ENCODE data around the gene CACNG7.

CACNG7 gene

DNA sequence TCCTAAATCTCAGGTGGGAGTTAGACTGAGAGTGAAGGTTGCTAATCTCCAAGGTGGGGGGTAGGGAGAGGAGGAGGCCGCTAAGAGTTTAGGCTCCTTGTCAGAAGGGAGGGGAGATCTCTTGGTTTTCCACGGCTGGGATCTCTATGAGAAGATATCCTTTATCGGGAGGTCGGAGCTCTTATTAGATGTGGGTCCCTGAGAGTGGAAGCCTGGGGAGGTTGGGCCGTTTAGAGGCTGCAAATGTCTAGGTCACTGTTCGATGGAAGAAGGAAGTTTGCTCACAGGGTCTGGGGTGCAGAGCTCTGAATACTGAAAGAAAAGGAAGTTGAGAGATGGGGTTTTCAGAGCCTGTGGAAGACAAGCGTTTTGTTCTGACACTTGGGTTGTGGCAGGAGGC lies 37.6 kb upstream of the CACNG7 start:
- peaks cover 4% of the 10 kb centered on the region for H3K27me3 Mint-ChIP-seq (ENCODE audit: low read depth, poor library complexity)

DNA sequence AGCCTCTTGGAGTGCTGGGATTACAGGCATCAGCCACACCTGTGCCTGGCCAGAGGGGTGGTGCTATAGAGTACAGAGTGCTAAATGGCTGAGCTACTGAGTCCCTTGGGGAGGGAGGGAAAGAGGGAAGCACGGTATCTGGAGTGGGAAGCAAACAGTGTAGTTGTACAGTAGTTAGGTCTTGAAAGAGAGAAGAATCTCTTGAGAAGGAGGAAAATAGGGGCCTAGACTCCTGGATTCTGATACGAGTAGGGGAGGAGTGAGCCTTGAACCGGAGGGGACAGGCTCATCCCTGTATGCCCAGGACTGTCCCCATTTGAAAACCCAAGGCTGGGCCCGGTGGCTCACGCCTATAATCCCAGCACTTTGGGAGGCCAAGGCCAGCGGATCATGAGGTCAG lies 36.3 kb upstream of the CACNG7 start:
- peaks cover 60% of the 10 kb centered on the region for H3K4me1 Mint-ChIP-seq
- peaks cover 53% of the 10 kb centered on the region for H3K36me3 Mint-ChIP-seq (ENCODE audit: low read depth)
- H3K9me3 Mint-ChIP-seq, result no peaks in the 10 kb centered on the region
- DNase-seq, result no peak
- peak overlapping the region; percentile 65 for H3K27ac Mint-ChIP-seq
- no peak overlapping the region for H3K4me3 Mint-ChIP-seq
- TF ChIP-seq, protein P1, sequence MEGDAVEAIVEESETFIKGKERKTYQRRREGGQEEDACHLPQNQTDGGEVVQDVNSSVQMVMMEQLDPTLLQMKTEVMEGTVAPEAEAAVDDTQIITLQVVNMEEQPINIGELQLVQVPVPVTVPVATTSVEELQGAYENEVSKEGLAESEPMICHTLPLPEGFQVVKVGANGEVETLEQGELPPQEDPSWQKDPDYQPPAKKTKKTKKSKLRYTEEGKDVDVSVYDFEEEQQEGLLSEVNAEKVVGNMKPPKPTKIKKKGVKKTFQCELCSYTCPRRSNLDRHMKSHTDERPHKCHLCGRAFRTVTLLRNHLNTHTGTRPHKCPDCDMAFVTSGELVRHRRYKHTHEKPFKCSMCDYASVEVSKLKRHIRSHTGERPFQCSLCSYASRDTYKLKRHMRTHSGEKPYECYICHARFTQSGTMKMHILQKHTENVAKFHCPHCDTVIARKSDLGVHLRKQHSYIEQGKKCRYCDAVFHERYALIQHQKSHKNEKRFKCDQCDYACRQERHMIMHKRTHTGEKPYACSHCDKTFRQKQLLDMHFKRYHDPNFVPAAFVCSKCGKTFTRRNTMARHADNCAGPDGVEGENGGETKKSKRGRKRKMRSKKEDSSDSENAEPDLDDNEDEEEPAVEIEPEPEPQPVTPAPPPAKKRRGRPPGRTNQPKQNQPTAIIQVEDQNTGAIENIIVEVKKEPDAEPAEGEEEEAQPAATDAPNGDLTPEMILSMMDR (IDR thresholded peaks at IDR 0.05), result no peak
- peaks cover 4% of the 10 kb centered on the region for H3K27me3 Mint-ChIP-seq (ENCODE audit: low read depth, poor library complexity)

More for the DNA sequence above, 37.6 kb upstream of the CACNG7 start:
- TF ChIP-seq, protein P1 (IDR thresholded peaks at IDR 0.05), result no peak
- Mint-ChIP-seq H3K4me1 (peaks cover 47% of the 10 kb centered on the region), H3K36me3 (ENCODE audit: low read depth) (peaks cover 45% of the 10 kb centered on the region), H3K27ac (peak overlapping the region; percentile 86), H3K4me3 (peak overlapping the region; percentile 79), H3K9me3 (no peaks in the 10 kb centered on the region)
- DNase-seq, result no peak

DNA sequence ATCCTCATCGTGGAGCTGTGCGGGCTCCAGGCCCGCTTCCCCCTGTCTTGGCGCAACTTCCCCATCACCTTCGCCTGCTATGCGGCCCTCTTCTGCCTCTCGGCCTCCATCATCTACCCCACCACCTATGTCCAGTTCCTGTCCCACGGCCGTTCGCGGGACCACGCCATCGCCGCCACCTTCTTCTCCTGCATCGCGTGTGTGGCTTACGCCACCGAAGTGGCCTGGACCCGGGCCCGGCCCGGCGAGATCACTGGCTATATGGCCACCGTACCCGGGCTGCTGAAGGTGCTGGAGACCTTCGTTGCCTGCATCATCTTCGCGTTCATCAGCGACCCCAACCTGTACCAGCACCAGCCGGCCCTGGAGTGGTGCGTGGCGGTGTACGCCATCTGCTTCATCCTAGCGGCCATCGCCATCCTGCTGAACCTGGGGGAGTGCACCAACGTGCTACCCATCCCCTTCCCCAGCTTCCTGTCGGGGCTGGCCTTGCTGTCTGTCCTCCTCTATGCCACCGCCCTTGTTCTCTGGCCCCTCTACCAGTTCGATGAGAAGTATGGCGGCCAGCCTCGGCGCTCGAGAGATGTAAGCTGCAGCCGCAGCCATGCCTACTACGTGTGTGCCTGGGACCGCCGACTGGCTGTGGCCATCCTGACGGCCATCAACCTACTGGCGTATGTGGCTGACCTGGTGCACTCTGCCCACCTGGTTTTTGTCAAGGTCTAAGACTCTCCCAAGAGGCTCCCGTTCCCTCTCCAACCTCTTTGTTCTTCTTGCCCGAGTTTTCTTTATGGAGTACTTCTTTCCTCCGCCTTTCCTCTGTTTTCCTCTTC lies 35.1 kb upstream of the CACNG7 start:
- no peak for DNase-seq
- peaks cover 64% of the 10 kb centered on the region for H3K4me1 Mint-ChIP-seq
- no peaks in the 10 kb centered on the region for H3K9me3 Mint-ChIP-seq
- TF ChIP-seq, protein P1 (IDR thresholded peaks at IDR 0.05), result no peak
- peak overlapping the region; percentile 36 for H3K4me3 Mint-ChIP-seq
- H3K36me3 Mint-ChIP-seq (ENCODE audit: low read depth), result peaks cover 53% of the 10 kb centered on the region
- peak overlapping the region; percentile 11 for H3K27ac Mint-ChIP-seq
- H3K27me3 Mint-ChIP-seq (ENCODE audit: low read depth, poor library complexity), result peaks cover 4% of the 10 kb centered on the region

DNA sequence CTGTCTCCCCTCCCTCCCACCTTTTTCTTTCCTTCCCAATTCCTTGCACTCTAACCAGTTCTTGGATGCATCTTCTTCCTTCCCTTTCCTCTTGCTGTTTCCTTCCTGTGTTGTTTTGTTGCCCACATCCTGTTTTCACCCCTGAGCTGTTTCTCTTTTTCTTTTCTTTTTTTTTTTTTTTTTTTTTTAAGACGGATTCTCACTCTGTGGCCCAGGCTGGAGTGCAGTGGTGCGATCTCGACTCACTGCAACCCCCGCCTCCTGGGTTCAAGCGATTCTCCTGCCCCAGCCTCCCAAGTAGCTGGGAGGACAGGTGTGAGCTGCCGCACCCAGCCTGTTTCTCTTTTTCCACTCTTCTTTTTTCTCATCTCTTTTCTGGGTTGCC lies 34.5 kb upstream of the CACNG7 start:
- H3K9me3 Mint-ChIP-seq, result no peaks in the 10 kb centered on the region
- H3K27ac Mint-ChIP-seq, result peak overlapping the region; percentile 11

DNA sequence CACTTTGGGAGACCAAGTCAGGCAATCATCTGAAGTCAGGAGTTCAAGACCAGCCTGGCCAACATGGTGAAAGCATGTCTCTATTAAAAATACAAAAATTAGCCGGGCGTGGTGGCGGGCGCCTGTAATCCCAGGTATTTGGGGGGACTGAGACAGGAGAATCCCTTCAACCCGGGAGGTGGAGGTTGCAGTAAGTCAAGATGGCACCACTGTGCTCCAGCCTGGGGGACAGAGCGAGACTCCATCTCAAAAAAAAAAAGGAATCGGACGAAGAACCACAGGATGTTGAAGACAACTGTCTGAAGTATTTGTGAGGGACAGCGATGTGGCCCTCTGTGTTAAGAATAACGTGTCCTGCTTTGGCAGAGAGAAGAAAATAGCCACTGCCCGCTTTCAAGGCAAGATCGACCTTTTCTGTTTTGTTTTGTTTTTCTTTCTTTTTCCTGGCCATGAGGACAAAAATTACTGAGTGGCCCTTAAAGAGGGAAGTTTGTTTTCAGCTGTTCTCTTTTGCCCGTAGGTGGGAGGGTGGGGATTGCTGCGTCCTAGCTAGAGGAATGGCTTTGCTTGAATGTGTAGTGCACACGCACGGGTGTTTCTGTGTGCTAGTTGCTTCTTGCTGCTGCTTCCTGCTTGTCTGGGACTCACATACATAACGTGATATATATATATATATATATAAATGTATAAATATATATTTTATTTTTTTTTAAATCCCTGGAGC lies 33.3 kb upstream of the CACNG7 start:
- H3K36me3 Mint-ChIP-seq (ENCODE audit: low read depth), result peaks cover 53% of the 10 kb centered on the region
- peaks cover 4% of the 10 kb centered on the region for H3K27me3 Mint-ChIP-seq (ENCODE audit: low read depth, poor library complexity)
- H3K4me3 Mint-ChIP-seq, result no peak overlapping the region
- H3K9me3 Mint-ChIP-seq, result no peaks in the 10 kb centered on the region
- H3K27ac Mint-ChIP-seq, result no peak overlapping the region
- DNase-seq, result no peak
- H3K4me1 Mint-ChIP-seq, result peaks cover 61% of the 10 kb centered on the region
- TF ChIP-seq, protein P1 (IDR thresholded peaks at IDR 0.05), result no peak

More for the DNA sequence above, 34.5 kb upstream of the CACNG7 start:
- Mint-ChIP-seq H3K27me3 (ENCODE audit: low read depth, poor library complexity) (peaks cover 4% of the 10 kb centered on the region), H3K4me3 (no peak overlapping the region), H3K36me3 (ENCODE audit: low read depth) (peaks cover 53% of the 10 kb centered on the region), H3K4me1 (peaks cover 65% of the 10 kb centered on the region)
- no peak for DNase-seq
- TF ChIP-seq, protein P1 (IDR thresholded peaks at IDR 0.05), result no peak
